PC-9 (cell line): Measurements from ENCODE around the gene TAS2R41.

Experiments
- EZH2 ChIP-seq: fragments of 200-600 bp; sonication (generic); IDR thresholded peaks from 2 replicates; pipeline ENCODE4 v1.8.0; 2017; ENCODE audit warnings: antibody characterized with exemption, low read depth
- TF ChIP-seq, protein P1 (sequence below): fragments of 200-600 bp; sonication (generic); conservative IDR thresholded peaks from 2 replicates; pipeline ENCODE4 v1.6.1; 2017; ENCODE audit warnings: mixed run types, antibody characterized with exemption, mild to moderate bottlenecking, moderate library complexity

DNA sequence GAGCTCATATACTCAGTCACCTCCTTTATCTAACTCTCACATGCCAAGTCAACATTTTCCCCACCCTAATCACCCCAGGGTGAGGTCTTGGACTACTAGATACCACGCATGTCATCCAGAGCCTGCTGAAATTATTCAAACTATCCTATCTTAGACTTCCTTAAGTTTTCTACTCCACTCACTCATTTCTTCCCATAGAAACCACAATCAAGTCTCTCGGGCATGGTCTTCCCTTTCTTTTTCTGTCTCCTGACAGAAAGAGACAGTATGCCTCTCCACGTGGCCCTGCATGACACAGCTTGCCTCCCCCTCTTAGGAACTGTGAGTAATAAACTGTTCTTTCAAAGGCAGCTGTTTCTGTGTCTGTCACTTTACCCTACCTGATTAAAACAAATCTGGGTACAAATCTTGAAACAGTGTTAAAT is 29.4 kb downstream of the TAS2R41 start:
- TF ChIP-seq, protein P1, sequence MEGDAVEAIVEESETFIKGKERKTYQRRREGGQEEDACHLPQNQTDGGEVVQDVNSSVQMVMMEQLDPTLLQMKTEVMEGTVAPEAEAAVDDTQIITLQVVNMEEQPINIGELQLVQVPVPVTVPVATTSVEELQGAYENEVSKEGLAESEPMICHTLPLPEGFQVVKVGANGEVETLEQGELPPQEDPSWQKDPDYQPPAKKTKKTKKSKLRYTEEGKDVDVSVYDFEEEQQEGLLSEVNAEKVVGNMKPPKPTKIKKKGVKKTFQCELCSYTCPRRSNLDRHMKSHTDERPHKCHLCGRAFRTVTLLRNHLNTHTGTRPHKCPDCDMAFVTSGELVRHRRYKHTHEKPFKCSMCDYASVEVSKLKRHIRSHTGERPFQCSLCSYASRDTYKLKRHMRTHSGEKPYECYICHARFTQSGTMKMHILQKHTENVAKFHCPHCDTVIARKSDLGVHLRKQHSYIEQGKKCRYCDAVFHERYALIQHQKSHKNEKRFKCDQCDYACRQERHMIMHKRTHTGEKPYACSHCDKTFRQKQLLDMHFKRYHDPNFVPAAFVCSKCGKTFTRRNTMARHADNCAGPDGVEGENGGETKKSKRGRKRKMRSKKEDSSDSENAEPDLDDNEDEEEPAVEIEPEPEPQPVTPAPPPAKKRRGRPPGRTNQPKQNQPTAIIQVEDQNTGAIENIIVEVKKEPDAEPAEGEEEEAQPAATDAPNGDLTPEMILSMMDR, result no peak
- TF ChIP-seq EZH2, result no peak
